Right lobe of liver (tissue), 4 donors: ENCODE results near the gene RAB3IL1.

Experiments used
- CTCF ChIP-seq, 4 donors: fragments of 200-600 bp in 3 of 4; fragments of 450-650 bp in 1 of 4; IDR thresholded peaks; one replicate each; pipeline versions ENCODE4 v1.5.1 to v1.8.0; 2016 to 2022; ENCODE audit warnings: antibody characterized with exemption in 4 of 4, mild to moderate bottlenecking in 2 of 4
- POLR2A ChIP-seq: fragments of 450-650 bp; IDR thresholded peaks from one replicate; pipeline ENCODE4 v1.6.1; 2017; ENCODE audit warnings: antibody characterized with exemption, mild to moderate bottlenecking
- donor health status: DM: no; HTN: no; CAD: no.
- donor health status: DM: no; HTN: no; CAD: no.
- donor health status: DM: no; HTN: yes; CAD: no.

- TF ChIP-seq POLR2A: no peak
- no peak for TF ChIP-seq CTCF (IDR thresholded peaks at IDR 0.05)
Measured at GRCh38 chr11:61854966-61855714, 62.2 kb downstream of the RAB3IL1 start.
